ENCODE measurements around the gene DGKG.

Gene DGKG

GRCh38 chr3:186098740-186099139, 263.3 kb downstream of the DGKG start:
- in situ Hi-C loops (cut with MboI; ENCODE audit: low sequenced_read_pairs, unreplicated experiment) = no loop called here
- DNase-seq (ENCODE audit: low spot score) = no peak
- TF ChIP-seq CTCF (IDR thresholded peaks at IDR 0.05; ENCODE audit: borderline replicate concordance, control extremely low read depth, extremely low read depth, insufficient read depth, missing control alignments) = no peak

- TF ChIP-seq CTCF (IDR thresholded peaks at IDR 0.05; ENCODE audit: borderline replicate concordance, control extremely low read depth, extremely low read depth, insufficient read depth, missing control alignments) = no peak
- DNase-seq (ENCODE audit: low spot score) = no peak
- in situ Hi-C loops (cut with MboI; ENCODE audit: low sequenced_read_pairs, unreplicated experiment) = no loop called here
Observed at GRCh38 chr3:186097663-186098451, 264.2 kb downstream of the DGKG start.

DNA sequence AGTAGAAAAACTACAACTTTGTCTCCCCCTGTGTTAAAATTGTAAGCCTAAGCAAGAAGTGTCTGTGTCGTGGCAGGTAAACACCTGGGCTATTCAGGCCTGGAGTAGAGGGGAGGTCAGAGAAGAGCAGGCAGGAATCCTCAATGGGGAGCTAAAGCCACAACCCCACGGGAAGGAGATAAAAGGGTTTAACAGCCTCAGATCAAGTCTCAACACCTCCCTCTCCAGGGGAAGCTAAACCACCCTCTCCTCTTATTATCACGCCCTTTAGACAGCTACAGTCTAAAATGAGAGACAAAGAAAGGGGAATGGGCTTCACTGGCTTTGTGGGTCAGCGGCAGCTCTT, 264.7 kb downstream of the DGKG start:
- no peak for DNase-seq (ENCODE audit: low spot score)
- no peak for TF ChIP-seq CTCF (IDR thresholded peaks at IDR 0.05; ENCODE audit: borderline replicate concordance, control extremely low read depth, extremely low read depth, insufficient read depth, missing control alignments)
- in situ Hi-C loops (cut with MboI; ENCODE audit: low sequenced_read_pairs, unreplicated experiment) = no loop called here

All from GM13976 (cell line).